Embryonic facial prominence (tissue), 1 donor: Measurements from ENCODE around the gene C12orf56.

Experiments
- DNase-seq: peaks from one replicate; pipeline ENCODE4 v3.0.0-alpha.2; 2016; ENCODE audit errors: extremely low spot score

The C12orf56 gene

DNA sequence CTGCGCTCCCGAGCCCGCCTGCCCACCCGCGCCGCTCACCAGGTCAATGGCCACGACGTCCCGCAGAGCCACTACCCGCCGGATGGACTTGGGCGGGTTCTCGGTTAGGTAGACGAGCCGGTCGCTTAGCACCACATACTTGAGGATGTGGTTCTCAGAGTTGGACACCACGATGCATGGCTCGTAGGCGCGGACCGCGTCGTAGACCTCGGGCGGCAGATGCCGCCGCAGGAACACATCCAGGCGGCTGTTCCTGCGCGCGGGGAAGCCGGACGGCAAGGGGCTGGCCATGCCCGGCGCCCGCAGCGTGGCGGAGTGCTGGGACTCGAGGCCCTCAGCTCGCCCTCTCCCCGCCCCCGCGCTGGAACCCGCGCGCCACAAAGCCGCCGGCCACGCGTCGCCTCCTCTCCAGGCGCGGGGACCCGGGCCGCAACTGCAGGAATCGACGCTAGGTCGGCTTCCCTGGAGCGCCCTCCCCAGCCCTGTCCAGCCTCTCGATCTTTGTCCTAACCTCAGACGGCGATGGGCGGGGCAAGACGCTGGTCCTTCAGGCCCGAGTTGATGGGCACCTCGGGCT, at the start of gene C12orf56:
C12orf56 (minus strand) TSS at position 484 of the 577 bp plus-strand sequence; CDS start at position 291, 193 bp downstream.
- DNase-seq: no peak

DNA sequence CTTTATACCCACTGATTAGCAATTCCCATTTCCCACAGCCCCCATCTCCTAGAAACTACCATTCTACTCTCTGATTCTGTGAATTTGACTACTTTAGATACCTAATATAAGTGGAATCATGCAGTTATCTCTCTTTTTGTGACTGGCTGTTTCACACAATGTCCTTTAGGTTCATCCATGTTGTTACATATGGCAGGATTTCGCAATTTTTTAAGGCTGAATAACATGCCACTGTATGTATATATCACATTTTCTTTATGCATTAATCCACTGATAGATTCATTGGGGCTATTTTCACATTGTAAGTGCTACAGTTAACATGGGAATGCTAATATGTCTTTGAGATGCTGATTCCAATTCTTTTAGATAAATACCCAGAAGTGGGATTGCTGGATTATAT, 49.5 kb upstream of the C12orf56 start:
- DNase-seq: no peak

- no peak for DNase-seq
These were observed 43.4 kb upstream of the C12orf56 start for GRCh38 chr12:64433915-64434314.

DNA sequence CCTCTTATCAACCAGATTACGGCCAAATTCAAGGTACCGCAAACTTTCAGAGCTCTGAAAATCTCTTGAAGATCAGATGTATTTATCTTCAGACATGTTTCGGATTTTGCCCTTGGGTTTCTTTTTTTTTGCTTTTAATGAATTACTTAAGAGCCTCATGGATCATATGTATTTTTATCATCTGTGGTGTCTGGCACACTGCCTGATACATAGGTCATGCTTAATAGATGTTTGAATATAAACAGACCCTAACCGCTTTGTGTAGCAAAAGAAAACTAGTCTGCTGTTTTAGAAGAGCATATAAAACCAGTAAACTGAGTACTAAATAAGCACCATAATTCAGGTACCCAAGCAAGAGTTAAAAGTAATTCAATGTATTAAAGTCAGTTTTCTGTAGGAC, 41.2 kb upstream of the C12orf56 start:
- DNase-seq: no peak

GRCh38 chr12:64430886-64431285, 40.3 kb upstream of the C12orf56 start:
- no peak for DNase-seq

- DNase-seq: no peak
These were observed 38.4 kb upstream of the C12orf56 start for GRCh38 chr12:64428956-64429355.

- DNase-seq: no peak
These were observed 37.4 kb upstream of the C12orf56 start for GRCh38 chr12:64427988-64428387.

GRCh38 chr12:64419696-64420095, 29.1 kb upstream of the C12orf56 start:
- no peak for DNase-seq

- DNase-seq: no peak
These were observed 27.7 kb upstream of the C12orf56 start for GRCh38 chr12:64418209-64418608.

DNA sequence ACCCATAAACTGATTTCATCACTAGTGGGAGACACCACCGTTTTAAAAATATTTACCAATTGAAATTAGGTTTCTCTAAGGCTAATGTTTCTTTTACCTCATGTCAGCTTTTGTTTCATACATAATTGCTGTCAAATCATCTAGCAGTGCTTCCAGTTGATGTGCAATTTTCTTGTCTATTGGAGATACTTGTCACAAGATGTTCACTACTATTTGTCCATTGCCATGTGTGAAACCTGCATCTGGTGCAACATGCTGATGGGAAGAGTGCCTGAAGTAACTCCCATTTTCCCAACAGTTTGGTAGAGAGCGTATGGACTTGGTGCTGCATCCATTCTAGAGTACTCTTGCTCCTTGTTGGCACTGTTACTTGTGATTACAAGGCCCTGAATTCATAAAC, 23.3 kb upstream of the C12orf56 start:
- DNase-seq: no peak

GRCh38 chr12:64412459-64412858, 21.9 kb upstream of the C12orf56 start:
- no peak for DNase-seq

DNA sequence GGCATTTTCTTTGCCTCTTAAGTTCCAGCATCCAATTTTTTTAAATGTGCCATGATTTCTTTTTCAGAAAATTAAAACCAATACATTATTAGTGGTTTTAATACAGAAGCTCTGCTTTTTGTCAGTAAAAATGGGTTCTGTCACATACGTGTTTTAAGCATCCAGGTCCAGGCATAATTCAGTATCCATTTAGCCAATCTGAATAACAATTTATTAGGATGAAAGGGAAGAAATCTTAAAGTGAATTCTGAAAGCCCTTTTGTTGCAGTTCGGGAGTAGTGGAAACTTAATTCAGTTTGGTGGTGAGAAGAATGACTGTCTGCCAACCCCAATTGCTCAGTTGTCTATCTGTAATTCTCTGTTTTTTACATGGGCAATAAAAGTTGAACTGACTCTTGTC, 20.9 kb upstream of the C12orf56 start:
- no peak for DNase-seq

DNA sequence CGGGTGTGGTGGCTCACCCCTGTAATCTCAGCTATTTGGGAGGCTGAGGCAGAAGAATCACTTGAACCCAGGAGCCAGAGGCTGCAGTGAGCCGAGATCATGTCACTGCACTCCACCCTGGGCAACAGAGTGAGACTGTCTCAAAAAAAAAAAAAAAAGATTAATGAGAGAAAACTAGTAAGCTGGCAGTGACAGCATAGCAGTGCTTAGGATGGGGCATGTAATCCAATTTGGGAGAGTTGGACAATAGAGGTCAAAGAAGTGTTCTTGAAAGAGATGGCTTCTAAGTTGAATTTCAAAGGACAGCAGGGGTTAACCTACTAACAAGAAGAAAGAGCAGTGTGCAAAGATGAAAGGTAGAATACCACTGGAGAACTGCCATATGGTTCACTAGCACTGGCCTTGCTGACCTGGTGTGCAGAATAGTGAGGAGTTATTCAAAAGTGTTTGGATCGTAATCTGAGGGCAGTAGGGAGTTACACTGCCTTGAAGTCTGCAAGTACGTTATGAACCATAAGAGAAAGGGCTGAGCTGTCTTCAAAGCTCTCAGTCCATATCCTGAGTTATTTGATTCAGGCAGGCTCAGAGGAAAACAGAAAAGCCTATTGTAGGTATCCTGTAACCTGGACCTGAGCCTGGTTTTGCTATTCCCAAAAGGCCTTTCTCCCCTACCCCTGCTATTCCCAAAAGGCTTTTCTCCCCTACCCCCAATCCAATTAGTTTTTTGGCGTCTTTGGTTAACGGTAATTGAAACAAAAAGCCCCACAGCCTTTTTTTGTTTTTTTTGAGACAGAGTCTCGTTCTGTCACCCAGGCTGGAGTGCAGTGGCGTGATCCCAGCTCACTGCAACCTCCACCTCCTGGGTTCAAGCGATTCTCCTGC, 17.0 kb upstream of the C12orf56 start:
- no peak for DNase-seq

GRCh38 chr12:64404470-64405256, 14.1 kb upstream of the C12orf56 start:
- peak; percentile 17 for DNase-seq

- peak; percentile 88 for DNase-seq
These were observed 13.3 kb upstream of the C12orf56 start, which contains the start of gene XPOT for GRCh38 chr12:64403707-64404469. Gene XPOT (plus strand): TSS chr12:64404392. CDS start chr12:64410036, 5,644 bp downstream.

GRCh38 chr12:64402181-64402580, 11.6 kb upstream of the C12orf56 start:
- no peak for DNase-seq

DNA sequence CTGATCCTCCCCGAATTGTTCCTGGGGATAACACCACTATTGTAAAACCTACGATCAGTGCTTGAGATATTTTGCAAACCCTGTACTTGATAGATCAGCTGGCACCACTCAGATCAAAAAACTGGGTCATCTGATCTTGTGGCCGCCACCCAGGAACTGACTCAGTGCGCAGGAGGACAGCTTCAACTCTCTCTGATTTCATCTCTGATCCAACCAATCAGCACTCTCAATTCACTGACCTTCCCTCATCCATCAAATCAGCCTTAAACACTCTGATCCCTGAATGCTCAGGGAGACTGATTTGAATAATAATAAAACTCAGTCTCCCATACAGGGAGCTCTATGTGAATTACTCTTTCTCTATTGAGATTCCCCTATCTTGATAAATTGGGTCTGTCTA, 9.5 kb upstream of the C12orf56 start:
- no peak for DNase-seq

DNA sequence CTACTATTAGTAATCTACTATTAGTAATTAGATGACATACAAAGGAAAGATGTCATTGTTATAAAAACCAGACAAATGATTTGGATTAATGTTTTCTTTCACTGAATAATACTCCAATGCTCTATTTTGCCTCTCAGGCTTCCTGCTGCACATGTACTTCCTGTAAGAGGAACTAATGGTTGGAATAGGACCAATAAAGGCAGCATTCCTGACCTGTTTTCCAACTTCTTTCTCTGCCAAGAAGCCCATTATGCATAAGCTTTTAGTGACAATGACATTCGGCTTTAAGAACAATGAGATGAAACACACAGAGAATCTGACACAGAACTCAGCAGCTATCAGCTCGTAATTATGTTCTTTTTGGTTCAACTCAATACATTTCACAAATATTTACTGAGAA, 5.2 kb upstream of the C12orf56 start:
- no peak for DNase-seq

DNA sequence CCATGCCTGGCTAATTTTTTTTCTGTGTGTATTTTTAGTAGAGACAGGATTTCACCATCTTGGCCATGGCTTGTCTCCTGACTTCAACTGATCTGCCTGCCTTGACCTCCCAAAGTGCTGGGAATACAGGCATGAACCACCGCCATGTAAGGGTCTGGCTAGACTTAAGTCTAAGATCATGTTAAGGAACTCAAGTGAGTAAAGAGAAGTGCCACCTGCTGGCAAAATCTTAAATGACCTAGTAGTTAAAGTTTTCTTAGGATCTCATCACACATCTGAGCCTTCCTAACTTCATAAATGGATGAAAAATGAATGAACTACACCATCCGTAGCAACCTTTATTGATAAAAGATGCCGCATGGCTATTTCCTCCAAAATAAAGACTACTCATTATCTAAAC, 1.7 kb upstream of the C12orf56 start:
- no peak for DNase-seq

DNA sequence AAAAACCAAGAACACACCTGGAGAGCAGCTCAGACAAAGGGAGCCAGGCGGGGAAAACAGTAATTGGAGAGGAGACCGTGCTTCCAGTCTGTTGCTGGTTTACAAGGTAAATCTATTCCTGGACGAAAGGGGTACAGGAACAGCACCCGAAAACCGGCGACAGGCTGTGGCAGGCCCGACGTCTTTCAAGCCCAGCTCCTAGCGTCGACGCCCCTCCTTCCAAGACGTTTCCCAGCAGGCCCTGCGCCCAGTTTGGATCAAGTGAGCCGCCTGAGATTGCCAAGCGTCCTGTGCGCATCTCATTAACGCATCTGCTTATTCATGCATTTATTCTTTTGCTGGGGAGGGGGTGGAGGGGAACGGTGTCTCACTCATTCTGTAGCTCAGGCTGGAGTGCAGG, 1.4 kb downstream of the C12orf56 start:
- no peak for DNase-seq

GRCh38 chr12:64387197-64387816, 3.3 kb downstream of the C12orf56 start:
- no peak for DNase-seq
